ENCODE measurements around the gene PRDX5.

DNA sequence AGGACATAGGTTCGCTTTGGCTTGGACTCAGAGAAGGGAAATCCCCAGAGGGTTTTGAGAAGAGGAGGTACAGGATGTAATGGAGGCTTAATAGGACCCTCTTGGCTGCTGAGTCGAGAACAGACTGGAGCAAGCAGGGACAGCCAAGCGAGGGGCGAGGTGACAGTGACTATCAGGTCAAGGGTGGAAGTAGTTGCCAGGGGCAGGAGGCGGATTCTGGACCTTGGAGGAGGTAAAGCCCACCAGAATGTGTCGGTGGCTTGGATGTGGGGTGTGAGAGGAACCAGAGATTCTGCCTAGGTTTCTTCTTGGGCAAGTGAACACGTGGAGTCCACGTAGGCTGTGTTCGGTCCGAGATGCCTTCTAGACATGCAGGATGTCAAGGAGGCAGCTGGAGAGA, 5.0 kb upstream of the PRDX5 start:
- TF ChIP-seq, protein P1, sequence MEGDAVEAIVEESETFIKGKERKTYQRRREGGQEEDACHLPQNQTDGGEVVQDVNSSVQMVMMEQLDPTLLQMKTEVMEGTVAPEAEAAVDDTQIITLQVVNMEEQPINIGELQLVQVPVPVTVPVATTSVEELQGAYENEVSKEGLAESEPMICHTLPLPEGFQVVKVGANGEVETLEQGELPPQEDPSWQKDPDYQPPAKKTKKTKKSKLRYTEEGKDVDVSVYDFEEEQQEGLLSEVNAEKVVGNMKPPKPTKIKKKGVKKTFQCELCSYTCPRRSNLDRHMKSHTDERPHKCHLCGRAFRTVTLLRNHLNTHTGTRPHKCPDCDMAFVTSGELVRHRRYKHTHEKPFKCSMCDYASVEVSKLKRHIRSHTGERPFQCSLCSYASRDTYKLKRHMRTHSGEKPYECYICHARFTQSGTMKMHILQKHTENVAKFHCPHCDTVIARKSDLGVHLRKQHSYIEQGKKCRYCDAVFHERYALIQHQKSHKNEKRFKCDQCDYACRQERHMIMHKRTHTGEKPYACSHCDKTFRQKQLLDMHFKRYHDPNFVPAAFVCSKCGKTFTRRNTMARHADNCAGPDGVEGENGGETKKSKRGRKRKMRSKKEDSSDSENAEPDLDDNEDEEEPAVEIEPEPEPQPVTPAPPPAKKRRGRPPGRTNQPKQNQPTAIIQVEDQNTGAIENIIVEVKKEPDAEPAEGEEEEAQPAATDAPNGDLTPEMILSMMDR (IDR thresholded peaks at IDR 0.05; ENCODE audit: low read depth, low read length, missing input control), result no peak
- no peak for TF ChIP-seq GABPA (IDR thresholded peaks at IDR 0.05 in 1 of 2, conservative IDR thresholded peaks at IDR 0.05 in 1 of 2)
- TF ChIP-seq NR2F2 (IDR thresholded peaks at IDR 0.05), result no peak
- no peak for TF ChIP-seq MAX (IDR thresholded peaks at IDR 0.05)
- TF ChIP-seq, protein P2, sequence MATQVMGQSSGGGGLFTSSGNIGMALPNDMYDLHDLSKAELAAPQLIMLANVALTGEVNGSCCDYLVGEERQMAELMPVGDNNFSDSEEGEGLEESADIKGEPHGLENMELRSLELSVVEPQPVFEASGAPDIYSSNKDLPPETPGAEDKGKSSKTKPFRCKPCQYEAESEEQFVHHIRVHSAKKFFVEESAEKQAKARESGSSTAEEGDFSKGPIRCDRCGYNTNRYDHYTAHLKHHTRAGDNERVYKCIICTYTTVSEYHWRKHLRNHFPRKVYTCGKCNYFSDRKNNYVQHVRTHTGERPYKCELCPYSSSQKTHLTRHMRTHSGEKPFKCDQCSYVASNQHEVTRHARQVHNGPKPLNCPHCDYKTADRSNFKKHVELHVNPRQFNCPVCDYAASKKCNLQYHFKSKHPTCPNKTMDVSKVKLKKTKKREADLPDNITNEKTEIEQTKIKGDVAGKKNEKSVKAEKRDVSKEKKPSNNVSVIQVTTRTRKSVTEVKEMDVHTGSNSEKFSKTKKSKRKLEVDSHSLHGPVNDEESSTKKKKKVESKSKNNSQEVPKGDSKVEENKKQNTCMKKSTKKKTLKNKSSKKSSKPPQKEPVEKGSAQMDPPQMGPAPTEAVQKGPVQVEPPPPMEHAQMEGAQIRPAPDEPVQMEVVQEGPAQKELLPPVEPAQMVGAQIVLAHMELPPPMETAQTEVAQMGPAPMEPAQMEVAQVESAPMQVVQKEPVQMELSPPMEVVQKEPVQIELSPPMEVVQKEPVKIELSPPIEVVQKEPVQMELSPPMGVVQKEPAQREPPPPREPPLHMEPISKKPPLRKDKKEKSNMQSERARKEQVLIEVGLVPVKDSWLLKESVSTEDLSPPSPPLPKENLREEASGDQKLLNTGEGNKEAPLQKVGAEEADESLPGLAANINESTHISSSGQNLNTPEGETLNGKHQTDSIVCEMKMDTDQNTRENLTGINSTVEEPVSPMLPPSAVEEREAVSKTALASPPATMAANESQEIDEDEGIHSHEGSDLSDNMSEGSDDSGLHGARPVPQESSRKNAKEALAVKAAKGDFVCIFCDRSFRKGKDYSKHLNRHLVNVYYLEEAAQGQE (IDR thresholded peaks at IDR 0.05), result no peak
- TF ChIP-seq RXRA (IDR thresholded peaks at IDR 0.05), result no peak
- TF ChIP-seq EGR1 (IDR thresholded peaks at IDR 0.05; ENCODE audit: low read depth in 2 of 2), result no peak
- TF ChIP-seq SP1 (IDR thresholded peaks at IDR 0.05), result no peak
- TF ChIP-seq ZBTB33 (IDR thresholded peaks at IDR 0.05), result no peak
- TF ChIP-seq TAF1 (conservative IDR thresholded peaks at IDR 0.05), result no peak
